ENCODE results near the gene NHERF2. TPM values are rescaled to one million over a fixed set of nuclear protein-coding genes. Genes with fewer than 3 reads are reported as not detected.
A peak's percentile ranks its signal among the peaks of the same experiment; 100 is the strongest.

Gene NHERF2
- total and polyA plus RNA-seq, 3 donors from 2014 or later: 50.6 to 59.9 (median 54.1) TPM

GRCh38 chr16:2035431-2036199 lies 8.9 kb downstream of the NHERF2 start:
- intact Hi-C loops (cut with DNase I; ENCODE audit: low total_unique reads): no loop called here
- Histone ChIP-seq H3K9me3 (no peaks in the 10 kb centered on the region), H3K36me3 (ENCODE audit: low read depth, missing control alignments) (no peaks in the 10 kb centered on the region), H3K27me3 (no peaks in the 10 kb centered on the region), H3K27ac (peak overlapping the region; percentile 41 to 89), H3K4me1 (peaks cover 74% of the 10 kb centered on the region), H3K4me3 (no peak overlapping the region)
- no peak for TF ChIP-seq CTCF (IDR thresholded peaks at IDR 0.05)
- no peak for TF ChIP-seq POLR2A (IDR thresholded peaks at IDR 0.05)
- DNase-seq: peak; percentile 62
- WGBS, 2 donors: 41 to 53% methylated on average over 16 to 34 of the region's 34 CpGs

GRCh38 chr16:2036200-2036966 lies 9.7 kb downstream of the NHERF2 start:
- Histone ChIP-seq H3K27me3 (no peaks in the 10 kb centered on the region), H3K4me1 (peaks cover 80% of the 10 kb centered on the region), H3K36me3 (ENCODE audit: low read depth, missing control alignments) (no peaks in the 10 kb centered on the region), H3K9me3 (no peaks in the 10 kb centered on the region), H3K27ac (peak overlapping the region; percentile 41 to 89), H3K4me3 (no peak overlapping the region)
- TF ChIP-seq POLR2A (IDR thresholded peaks at IDR 0.05) (no peak), CTCF (IDR thresholded peaks at IDR 0.05) (no peak)
- 88 to 96% methylated on average over 23 to 47 of the region's 47 CpGs for WGBS, 2 donors
- intact Hi-C loops (cut with DNase I; ENCODE audit: low total_unique reads): no loop called here
- DNase-seq: no peak

GRCh38 chr16:2037115-2037514 lies 10.4 kb downstream of the NHERF2 start:
- intact Hi-C loops (cut with DNase I; ENCODE audit: low total_unique reads): no loop called here

GRCh38 chr16:2037647-2038381 lies 11.1 kb downstream of the NHERF2 start:
- no peaks in the 10 kb centered on the region for H3K36me3 ChIP-seq (ENCODE audit: low read depth, missing control alignments)
- no peak for DNase-seq
- peak overlapping the region; percentile 89 to 91 for H3K27ac ChIP-seq
- H3K27me3 ChIP-seq: no peaks in the 10 kb centered on the region
- no peak for TF ChIP-seq POLR2A (IDR thresholded peaks at IDR 0.05)
- no peak for TF ChIP-seq CTCF (IDR thresholded peaks at IDR 0.05)
- intact Hi-C loops (cut with DNase I; ENCODE audit: low total_unique reads): no loop called here
- WGBS, 2 donors: 67 to 70% methylated on average over 24 to 29 of the region's 29 CpGs
- peaks cover 81% of the 10 kb centered on the region for H3K4me1 ChIP-seq
- no peak overlapping the region for H3K4me3 ChIP-seq
- no peaks in the 10 kb centered on the region for H3K9me3 ChIP-seq

More at GRCh38 chr16:2037115-2037514, 10.4 kb downstream of the NHERF2 start:
- Histone ChIP-seq H3K9me3 (no peaks in the 10 kb centered on the region), H3K27me3 (no peaks in the 10 kb centered on the region), H3K27ac (peak overlapping the region; percentile 89 to 91), H3K4me1 (peaks cover 84% of the 10 kb centered on the region), H3K4me3 (no peak overlapping the region), H3K36me3 (ENCODE audit: low read depth, missing control alignments) (no peaks in the 10 kb centered on the region)
- no peak for DNase-seq
- 91 to 100% methylated on average over 4 to 15 of the region's 15 CpGs for WGBS, 2 donors
- no peak for TF ChIP-seq POLR2A (IDR thresholded peaks at IDR 0.05)
- no peak for TF ChIP-seq CTCF (IDR thresholded peaks at IDR 0.05)
